ENCODE measurements around the gene FOXP4.

The FOXP4 gene

GRCh38 chr6:41635365-41635764, 89.2 kb downstream of the FOXP4 start:
- no peak for DNase-seq

DNA sequence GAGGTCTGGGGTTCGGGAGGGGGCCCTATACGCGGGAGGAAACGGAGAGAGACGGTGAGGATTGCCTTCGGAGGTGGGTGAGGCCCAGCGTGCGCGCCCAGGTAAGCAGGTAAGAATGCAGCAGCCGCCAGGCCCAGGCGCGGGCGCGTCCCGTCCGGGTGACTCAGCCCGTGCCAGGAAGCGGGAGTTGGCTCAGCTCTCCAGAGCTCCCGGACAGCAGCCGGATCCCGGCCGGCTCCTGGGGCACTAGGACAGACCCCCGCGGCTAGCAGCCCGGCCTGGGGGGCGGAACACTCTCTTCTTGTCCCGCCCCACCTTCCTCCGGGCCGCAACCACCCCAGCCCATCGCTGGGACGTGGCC, 90.6 kb downstream of the FOXP4 start:
- no peak for DNase-seq

GRCh38 chr6:41637194-41638001, 91.2 kb downstream of the FOXP4 start:
- no peak for DNase-seq

DNA sequence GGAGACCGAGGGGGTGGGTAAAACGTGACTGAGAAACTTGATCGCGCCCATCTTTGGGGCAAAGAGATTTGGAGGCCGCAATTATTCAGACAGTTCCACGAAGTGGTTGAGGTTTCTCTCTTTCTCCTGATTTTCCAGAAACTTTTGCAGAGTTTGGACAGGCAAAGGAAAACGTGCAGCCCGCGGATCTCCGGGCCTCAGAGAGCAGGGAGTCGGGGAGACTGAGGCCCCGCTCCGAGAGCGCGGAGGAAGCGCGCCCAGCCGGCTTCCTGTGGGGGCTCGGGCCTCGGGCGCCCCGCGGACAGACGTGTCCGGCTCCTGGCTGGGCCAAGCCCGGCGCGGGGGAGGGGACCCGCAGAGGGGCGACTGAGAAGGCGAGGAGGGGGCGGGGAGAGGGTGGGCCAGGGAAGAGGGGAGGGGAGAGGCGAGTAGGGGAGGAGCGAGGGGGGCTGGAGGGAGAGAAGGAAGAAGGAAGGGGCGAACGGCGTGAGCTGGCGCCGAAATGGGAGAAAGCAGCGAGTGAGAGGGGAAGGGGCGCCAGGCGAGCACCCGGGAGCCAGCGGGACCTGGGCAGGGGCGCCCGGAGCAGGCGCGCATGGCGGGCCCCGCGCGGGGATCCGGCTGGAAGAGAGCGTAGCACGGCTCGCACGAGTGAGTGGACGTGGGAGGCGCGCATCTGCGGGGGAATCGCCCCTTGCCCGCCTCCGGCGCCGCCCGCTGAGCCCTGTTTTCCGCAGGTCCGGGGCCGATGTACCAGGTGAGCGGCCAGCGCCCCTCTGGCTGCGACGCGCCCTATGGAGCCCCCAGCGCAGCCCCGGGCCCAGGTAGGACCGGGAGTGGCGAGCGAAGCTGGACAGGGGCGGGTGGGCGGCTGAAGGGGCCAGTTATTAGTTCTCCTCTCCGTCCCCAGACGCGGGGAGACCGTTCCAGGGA, 92.1 kb downstream of the FOXP4 start, which contains the start of gene MDFI:
Gene MDFI (plus strand): TSS at position 467 of the 933 bp plus-strand sequence. CDS start 282 bp downstream, at position 749.
- no peak for DNase-seq

- DNase-seq = no peak
Observed at GRCh38 chr6:41638935-41639808, 93.0 kb downstream of the FOXP4 start.

- DNase-seq = no peak
Observed at GRCh38 chr6:41639809-41640371, 93.7 kb downstream of the FOXP4 start.

DNA sequence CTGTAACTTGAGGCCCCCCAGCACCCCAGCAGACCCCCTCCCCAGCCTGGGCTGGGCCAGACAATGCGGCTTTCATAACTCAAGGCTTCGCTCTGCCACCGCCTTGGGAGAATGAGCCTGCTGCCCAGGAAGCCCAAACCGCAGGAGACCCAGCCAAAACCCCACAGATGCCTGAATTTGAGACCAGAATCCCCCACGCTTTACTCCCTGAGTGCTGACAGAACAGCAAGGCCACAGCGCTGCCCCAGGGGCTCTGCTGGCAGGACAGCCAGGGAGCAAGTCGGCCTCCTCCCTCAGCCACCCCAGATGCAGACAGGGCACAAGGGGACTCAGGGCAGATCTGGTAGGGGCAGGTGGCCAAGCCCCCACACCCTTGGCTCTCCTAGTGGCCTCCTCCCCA, 94.2 kb downstream of the FOXP4 start:
- no peak for DNase-seq

GRCh38 chr6:41641352-41641925, 95.3 kb downstream of the FOXP4 start:
- no peak for DNase-seq

DNA sequence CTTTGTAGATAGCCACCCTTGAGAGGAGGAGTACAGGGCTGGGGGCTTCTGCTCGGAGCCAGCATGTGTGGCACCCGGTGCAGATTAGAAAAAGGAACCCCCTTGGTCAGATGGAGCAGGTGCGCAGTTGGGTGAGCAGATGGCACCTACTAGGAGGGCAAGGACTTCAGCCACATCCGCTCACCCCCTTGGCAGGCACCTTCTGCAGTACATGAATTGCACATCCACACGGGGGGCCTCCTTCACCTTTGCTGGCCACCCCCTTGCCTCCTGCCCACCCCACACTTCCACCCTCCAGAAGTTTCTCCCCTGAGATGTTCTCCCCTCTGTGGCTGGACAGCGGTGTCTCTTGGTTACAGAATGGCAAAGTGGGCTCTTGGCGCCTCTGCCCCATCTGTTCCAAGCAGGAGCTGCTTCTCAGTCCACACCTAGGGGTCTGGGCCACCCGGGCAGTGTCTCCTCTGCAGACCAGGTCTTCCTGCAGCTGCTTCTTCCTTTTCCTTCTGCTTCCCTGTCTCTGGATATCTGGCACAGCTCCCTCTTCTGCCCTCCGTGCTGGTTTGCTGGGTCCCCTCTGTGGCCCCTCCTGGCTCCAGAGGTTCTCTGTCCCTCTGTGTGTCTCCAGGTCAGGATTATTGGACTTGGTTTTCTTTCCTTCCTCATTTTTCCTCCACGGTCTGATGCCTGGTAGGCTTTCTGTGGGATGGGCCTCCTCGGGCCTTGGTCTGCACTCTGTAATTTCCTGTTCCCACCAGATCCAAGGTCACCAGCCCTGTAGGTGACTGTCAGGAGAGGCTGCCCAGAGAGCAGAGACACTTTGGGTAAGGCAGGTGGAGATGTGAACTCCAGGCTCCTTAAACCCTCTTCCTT, 96.1 kb downstream of the FOXP4 start:
- no peak for DNase-seq

DNA sequence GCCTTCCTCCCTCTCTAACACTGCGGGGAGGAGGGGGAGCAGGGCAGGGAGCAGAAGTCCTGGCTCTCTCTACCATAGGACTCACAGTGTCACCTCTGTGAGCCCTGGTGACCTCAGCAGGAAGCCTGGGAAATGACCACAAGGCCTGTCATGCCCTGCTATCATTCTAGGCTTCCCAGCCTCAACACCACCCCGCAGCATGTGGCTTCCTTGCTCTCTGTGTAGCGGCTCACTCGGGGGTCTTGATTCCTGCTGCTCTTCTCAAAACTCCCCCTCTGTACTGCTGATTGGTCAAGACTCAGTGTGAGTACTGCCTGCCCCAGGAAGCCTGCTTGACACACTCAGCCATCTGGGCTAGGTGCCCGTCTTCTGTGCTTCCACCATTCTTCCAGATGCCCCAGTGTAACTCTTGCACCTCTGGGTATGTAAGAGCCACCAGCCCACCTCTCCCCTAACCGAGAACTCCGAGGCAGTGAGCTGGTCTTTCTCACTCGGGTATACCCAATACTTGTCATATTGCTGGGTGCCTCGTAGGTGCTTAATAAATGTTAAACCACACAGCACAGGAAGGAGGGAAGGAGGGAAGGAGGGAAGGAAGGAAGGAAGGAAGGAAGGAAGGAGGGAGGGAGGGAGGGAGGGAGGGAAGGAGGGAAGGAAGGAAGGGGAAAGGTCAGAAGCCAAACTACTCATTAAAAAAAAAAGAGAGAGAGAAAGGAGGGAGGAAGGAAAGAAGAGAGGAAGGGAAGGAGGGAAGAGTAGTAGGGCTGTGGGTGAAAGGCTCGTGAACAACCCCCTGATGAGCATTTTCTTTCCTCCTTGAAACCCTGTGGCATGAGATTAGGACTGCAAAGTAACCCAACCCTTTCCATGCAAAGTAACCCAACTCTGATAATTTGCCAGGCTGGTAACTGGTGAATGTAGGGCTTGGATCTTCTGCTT, 97.0 kb downstream of the FOXP4 start:
- no peak for DNase-seq

DNA sequence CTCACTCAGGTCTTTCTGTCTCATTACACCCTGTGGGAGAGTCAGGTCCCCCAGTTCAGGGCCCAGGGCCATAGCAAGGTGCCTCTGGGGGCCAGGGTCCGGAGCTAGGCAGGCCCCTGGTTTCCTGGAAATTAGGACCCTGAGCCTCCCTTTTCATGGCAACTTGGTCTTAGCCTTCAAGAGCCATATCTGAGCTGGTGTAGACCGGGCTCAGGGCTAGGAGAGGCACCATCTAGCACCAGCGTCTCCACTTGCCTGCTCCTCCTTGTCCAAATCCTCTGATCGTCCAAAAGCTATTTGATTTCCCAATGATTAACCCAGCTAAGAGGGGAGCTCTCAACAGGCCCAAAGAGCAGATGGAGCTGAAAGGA, 97.7 kb downstream of the FOXP4 start:
- no peak for DNase-seq

DNA sequence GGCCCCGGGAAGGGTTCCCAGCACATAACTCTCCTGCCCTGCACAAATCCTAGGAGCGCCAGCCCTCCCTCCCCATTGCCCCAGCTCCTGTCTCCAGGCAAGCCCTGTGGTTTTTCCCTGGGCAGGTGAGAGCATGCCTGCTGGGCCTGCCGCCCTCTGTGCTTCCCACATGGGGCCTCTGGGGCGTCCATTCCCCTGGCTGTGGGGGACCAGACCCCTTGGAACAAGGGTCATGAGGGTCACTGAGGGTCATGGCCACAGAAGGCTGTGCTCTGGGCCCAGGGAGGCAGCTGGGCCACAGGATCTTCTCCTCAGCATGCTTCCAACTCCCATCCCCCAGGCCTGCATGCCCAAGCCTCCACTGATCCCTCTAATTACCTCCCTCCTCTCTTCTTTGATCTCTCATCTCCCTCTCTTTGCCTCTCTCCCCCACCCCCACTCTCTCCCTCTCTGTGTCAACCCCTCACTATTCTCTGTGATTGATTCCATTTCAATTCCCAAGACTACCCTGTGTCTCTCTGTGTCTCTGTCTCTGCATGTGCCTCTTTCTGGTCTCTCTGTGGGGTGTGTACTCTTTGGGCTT, 98.2 kb downstream of the FOXP4 start:
- no peak for DNase-seq

DNA sequence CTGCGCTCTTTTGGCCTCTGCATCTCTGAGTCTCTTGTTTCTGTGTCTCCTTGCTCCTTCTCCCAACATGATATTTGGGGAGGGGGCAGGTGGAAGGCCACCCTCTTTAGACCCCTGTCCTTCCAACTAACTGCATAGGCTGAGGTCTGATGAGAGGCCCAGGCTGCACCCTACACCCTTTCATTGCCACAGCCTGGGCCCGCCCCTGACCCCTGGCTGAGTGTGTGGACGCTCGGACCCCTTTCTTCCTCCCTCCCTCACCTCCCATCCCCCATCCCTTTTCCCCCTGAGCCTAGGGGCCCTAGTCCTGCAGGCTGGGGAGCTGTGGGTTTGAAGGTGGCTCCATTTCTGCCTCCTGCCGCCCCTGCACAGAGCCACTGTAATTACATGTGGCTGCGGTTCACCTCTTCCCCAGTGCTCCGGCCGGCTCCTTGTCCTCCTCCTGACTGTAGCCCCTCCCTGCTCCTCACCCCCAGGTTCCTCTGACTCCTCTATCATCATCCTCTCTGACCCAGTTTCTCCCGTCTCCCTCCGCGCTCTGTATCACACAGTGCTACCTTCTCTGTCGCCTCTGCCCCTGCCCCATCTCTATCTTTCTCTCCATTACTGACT, 98.9 kb downstream of the FOXP4 start:
- DNase-seq = no peak

GRCh38 chr6:41646026-41646795, 100.0 kb downstream of the FOXP4 start:
- DNase-seq = no peak

DNA sequence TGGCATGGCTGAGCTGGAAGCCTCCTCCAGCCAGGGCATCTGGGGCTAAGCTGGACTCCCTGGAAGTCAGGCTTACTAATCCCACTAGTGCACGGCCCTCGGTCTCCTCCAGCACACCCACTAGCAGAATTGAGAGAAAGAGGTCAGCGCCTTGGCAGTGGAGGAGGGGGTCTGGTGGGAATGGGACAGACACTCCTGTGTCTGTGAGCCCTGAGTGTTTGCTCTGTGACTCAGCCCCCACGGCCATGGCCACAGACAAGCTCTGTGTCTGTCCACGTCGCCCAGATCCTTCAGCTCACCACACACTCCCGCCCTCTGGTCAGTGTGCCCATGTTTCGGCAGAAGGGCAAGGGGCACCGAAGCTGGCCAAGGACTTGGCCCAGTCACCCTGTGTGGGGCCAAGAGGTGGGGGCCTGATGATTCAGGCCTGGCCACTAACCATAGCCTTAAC, 100.9 kb downstream of the FOXP4 start:
- no peak for DNase-seq

DNA sequence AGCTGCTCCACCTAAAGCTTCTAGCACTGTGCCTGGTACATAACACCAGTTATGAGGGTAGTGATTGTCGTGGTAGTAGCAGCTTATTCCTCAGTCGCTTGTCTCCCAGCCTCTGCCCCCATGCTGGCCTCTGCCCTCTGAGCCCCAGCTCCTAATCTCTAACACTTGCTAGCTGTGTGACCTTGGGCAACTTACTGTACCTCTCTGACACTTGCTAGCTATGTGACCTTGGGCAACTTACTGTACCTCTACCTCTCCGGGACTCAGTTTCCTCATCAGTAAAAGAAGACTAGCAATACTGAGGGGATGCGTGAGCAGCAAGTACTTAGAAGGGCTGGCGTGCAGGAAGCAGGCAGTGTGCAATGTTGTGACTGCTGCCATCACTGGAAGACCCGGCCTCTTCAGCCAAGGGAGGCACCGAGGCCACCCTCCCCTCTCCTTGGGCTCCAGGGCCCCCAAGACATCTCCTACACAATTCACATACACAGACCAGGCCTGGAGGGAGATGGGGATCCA, 101.9 kb downstream of the FOXP4 start:
- no peak for DNase-seq

DNA sequence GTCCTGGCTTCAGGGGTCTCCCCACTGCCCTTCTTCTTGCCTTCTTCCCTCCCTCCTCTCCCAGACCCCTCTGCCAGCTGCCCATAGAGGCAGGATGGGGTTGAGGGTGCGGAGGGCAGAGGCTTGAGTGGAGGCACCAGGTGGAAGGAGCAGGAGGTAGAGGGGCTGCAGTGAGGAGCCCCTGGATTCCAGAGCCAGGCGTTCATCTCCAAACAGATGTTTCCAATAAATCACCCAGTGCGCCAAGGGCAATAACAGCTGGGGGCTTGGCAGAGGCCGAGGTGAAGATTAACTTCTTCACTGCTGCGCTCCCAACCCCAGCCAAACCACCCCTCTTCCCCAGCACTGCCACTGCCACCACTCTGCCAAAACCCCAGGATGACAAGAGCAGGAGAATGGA, 102.7 kb downstream of the FOXP4 start:
- DNase-seq = no peak

DNA sequence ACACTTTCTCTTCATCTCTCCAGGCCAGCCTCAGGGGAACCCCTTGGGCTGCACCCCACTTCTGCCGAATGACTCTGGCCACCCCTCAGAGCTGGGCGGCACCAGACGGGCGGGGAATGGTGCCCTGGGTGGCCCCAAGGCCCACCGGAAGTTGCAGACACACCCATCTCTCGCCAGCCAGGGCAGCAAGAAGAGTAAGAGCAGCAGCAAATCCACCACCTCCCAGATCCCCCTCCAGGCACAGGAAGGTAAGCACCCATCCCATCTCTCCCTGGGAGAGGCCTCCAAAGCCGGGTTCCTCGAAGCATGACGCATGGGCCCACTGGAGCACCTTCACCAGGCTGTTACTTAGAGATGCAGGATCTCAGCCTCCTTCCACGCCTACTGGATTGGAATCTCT, 103.4 kb downstream of the FOXP4 start:
- DNase-seq = no peak

Data from NCI-H774 (cell line).